ENCODE results near the gene P2RX1. TPM values are rescaled to one million over a fixed set of nuclear protein-coding genes. Genes with fewer than 3 reads are reported as not detected.
"Not testable (repeated sequence)": the region's sequence is repeated elsewhere in the genome, so short reads cannot be mapped to it uniquely, and the experiment has no call there.

The P2RX1 gene
- total RNA-seq, 4 donors from 2014 or later: 1.2 to 18.8 (median 9.9) TPM

- TF ChIP-seq, protein P1, sequence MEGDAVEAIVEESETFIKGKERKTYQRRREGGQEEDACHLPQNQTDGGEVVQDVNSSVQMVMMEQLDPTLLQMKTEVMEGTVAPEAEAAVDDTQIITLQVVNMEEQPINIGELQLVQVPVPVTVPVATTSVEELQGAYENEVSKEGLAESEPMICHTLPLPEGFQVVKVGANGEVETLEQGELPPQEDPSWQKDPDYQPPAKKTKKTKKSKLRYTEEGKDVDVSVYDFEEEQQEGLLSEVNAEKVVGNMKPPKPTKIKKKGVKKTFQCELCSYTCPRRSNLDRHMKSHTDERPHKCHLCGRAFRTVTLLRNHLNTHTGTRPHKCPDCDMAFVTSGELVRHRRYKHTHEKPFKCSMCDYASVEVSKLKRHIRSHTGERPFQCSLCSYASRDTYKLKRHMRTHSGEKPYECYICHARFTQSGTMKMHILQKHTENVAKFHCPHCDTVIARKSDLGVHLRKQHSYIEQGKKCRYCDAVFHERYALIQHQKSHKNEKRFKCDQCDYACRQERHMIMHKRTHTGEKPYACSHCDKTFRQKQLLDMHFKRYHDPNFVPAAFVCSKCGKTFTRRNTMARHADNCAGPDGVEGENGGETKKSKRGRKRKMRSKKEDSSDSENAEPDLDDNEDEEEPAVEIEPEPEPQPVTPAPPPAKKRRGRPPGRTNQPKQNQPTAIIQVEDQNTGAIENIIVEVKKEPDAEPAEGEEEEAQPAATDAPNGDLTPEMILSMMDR (IDR thresholded peaks at IDR 0.05): no peak
- TF ChIP-seq POLR2A (IDR thresholded peaks at IDR 0.05): no peak
These were observed 34.3 kb upstream of the P2RX1 start for GRCh38 chr17:3950584-3950983.

DNA sequence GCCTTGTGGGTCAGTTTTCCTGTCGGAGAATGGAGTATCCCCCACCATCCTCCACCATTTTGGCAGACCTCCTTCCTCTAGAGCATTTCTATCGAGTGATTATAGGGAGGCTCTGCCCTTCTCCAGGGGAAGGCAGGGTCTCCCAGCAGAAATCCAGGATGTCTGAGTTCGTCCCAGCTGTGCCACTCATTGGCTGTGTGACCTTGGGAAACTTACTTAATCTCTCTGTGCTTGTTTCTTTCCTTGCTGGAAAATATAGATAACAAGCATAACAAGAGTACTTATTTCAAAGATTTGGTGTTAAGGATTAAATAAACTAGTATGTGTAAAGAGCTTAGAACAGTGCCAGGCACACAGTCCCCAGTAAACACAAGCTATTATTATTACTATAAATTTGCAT, 33.2 kb upstream of the P2RX1 start:
- intact Hi-C loops (cut with DNase I; ENCODE audit: low total_unique reads): no loop called here

More at GRCh38 chr17:3950584-3950983, 34.3 kb upstream of the P2RX1 start:
- Histone ChIP-seq H3K27me3 (no peaks in the 10 kb centered on the region), H3K9me3 (no peaks in the 10 kb centered on the region), H3K4me3 (no peak overlapping the region), H3K4me1 (no peaks in the 10 kb centered on the region), H3K27ac (no peak overlapping the region), H3K36me3 (no peaks in the 10 kb centered on the region)
- intact Hi-C loops (cut with DNase I; ENCODE audit: low total_unique reads): no loop called here
- DNase-seq: no peak

DNA sequence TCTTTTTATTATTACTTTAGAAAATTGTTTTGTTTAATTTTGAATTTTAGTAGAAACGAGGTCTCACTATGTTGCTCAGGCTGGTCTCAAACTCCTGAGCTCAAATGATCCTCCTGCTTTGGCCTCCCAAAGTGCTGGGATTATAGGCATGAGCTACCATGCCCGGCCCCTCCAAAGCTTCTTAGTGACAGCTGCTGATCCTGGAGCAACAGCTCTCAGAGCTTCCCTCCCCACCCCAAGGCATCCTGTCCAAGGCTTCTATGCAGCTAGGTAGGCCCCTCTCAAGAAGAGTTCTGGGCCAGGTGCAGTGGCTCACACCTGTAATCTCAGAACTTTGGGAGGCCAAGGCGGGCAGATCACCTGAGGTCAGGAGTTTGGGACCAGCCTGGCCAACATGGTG, 32.3 kb upstream of the P2RX1 start:
- H3K4me3 ChIP-seq; H3K4me1 ChIP-seq; H3K9me3 ChIP-seq; intact Hi-C loops (cut with DNase I; ENCODE audit: low total_unique reads); H3K36me3 ChIP-seq; DNase-seq; H3K27me3 ChIP-seq; H3K27ac ChIP-seq: not testable (repeated sequence)

More for the DNA sequence above, 33.2 kb upstream of the P2RX1 start:
- Histone ChIP-seq H3K27ac (no peak overlapping the region), H3K4me3 (no peak overlapping the region), H3K4me1 (no peaks in the 10 kb centered on the region), H3K27me3 (no peaks in the 10 kb centered on the region), H3K36me3 (no peaks in the 10 kb centered on the region), H3K9me3 (no peaks in the 10 kb centered on the region)
- DNase-seq: no peak
- TF ChIP-seq, protein P1 (IDR thresholded peaks at IDR 0.05): no peak
- no peak for TF ChIP-seq POLR2A (IDR thresholded peaks at IDR 0.05)

- no peaks in the 10 kb centered on the region for H3K9me3 ChIP-seq
- no peak overlapping the region for H3K27ac ChIP-seq
- no peak overlapping the region for H3K4me3 ChIP-seq
- no peaks in the 10 kb centered on the region for H3K36me3 ChIP-seq
- H3K4me1 ChIP-seq: no peaks in the 10 kb centered on the region
- intact Hi-C loops (cut with DNase I; ENCODE audit: low total_unique reads): no loop called here
- TF ChIP-seq POLR2A (IDR thresholded peaks at IDR 0.05): no peak
- TF ChIP-seq, protein P1 (IDR thresholded peaks at IDR 0.05): no peak
- no peaks in the 10 kb centered on the region for H3K27me3 ChIP-seq
- no peak for DNase-seq
These were observed 31.1 kb upstream of the P2RX1 start for GRCh38 chr17:3947318-3947810.

GRCh38 chr17:3946711-3947235, 30.5 kb upstream of the P2RX1 start:
- no peak for DNase-seq
- H3K27ac ChIP-seq: no peak overlapping the region
- intact Hi-C loops (cut with DNase I; ENCODE audit: low total_unique reads): no loop called here
- H3K4me1 ChIP-seq: no peaks in the 10 kb centered on the region
- no peaks in the 10 kb centered on the region for H3K9me3 ChIP-seq
- H3K4me3 ChIP-seq: no peak overlapping the region
- H3K36me3 ChIP-seq: no peaks in the 10 kb centered on the region
- H3K27me3 ChIP-seq: no peaks in the 10 kb centered on the region
- no peak for TF ChIP-seq POLR2A (IDR thresholded peaks at IDR 0.05)
- TF ChIP-seq, protein P1 (IDR thresholded peaks at IDR 0.05): no peak

Data from uterus (tissue), 4 donors.